B cell (primary cell): ENCODE measurements around the gene PSD. TPM values are rescaled to one million over a fixed set of nuclear protein-coding genes. Genes with fewer than 3 reads are reported as not detected.

Source experiments
- ATAC-seq: fragments of 200-7000 bp; cut with Tn5 transposase; one replicate; pipeline ENCODE4 v1.10.0; 2021; ENCODE audit warnings: low read depth, mild to moderate bottlenecking, moderate number of reproducible peaks, moderate library complexity
- CTCF ChIA-PET: fragments of 350-600 bp; sonication (Branson Sonifier 250); formaldehyde crosslinking; loops from one replicate; lab custom pipeline; 2021; ENCODE audit warnings: antibody characterized with exemption, inconsistent platforms; lab: Charles Lee
- POLR2A ChIA-PET: fragments of 350-600 bp; sonication (Branson Sonifier 250); formaldehyde crosslinking; loops from one replicate; lab custom pipeline; 2021; ENCODE audit warnings: antibody characterized with exemption; lab: Charles Lee
- DNase-seq: peaks from one replicate; pipeline ENCODE4 v3.0.0; 2013
- H2AFZ ChIP-seq: 2 replicates; pipeline ENCODE4 v1.6.1; 2012; ENCODE audit warnings: mild to moderate bottlenecking, low read depth, low read length; ENCODE audit not compliant: insufficient read depth, poor library complexity, severe bottlenecking
- H3K27ac ChIP-seq, 2 donors: 1 replicate in 1 of 2; 2 replicates in 1 of 2; pipeline ENCODE4 v1.5.1; 2012 to 2013; ENCODE audit warnings: low read length in 2 of 2, mild to moderate bottlenecking in 2 of 2, moderate library complexity in 1 of 2
- H3K27me3 ChIP-seq, 4 experiments: fragments of 200-600 bp in 1 of 4; sonication (generic) in 1 of 4; replicated peaks in 1 of 4; 1 replicate in 2 of 4; 2 replicates in 2 of 4; pipeline versions ENCODE4 v1.6.1 to v1.7.0; 2013 to 2016; ENCODE audit warnings: low read length in 3 of 4, mild to moderate bottlenecking in 2 of 4, mixed read lengths in 1 of 4, moderate library complexity in 1 of 4; ENCODE audit not compliant: insufficient read depth in 4 of 4, control insufficient read depth in 3 of 4; ENCODE audit errors: control extremely low read depth in 1 of 4
- H3K36me3 ChIP-seq, 2 experiments: replicated peaks in 1 of 2; 1 replicate in 1 of 2; 2 replicates in 1 of 2; pipeline versions ENCODE4 v1.6.1 to v1.7.1; 2013; ENCODE audit warnings: low read length in 1 of 2; ENCODE audit not compliant: insufficient read depth in 2 of 2, control insufficient read depth in 1 of 2; ENCODE audit errors: control extremely low read depth in 1 of 2, extremely low read depth in 1 of 2
- H3K4me1 ChIP-seq, 2 donors: fragments of 200-600 bp in 1 of 2; sonication (generic) in 1 of 2; 1 replicate in 1 of 2; 2 replicates in 1 of 2; pipeline versions ENCODE4 v1.5.1 to v1.6.1; 2013 to 2017; ENCODE audit warnings: low read length in 2 of 2; ENCODE audit not compliant: control insufficient read depth in 2 of 2, insufficient read depth in 2 of 2
- H3K4me2 ChIP-seq: replicated peaks from 2 replicates; pipeline ENCODE3; 2012; ENCODE audit warnings: mild to moderate bottlenecking, low read depth, low read length; ENCODE audit not compliant: poor library complexity, severe bottlenecking
- H3K4me3 ChIP-seq, 5 experiments: fragments of 200-600 bp in 1 of 5; sonication (generic) in 1 of 5; 1 replicate in 3 of 5; 2 replicates in 2 of 5; pipeline versions ENCODE4 v1.5.1 to v1.7.0; 2011 to 2016; ENCODE audit warnings: low read length in 4 of 5, mild to moderate bottlenecking in 4 of 5, low read depth in 2 of 5, control low read depth in 1 of 5, moderate library complexity in 1 of 5; ENCODE audit not compliant: insufficient read depth in 1 of 5; ENCODE audit errors: control extremely low read depth in 1 of 5, extremely low read depth in 1 of 5
- H3K79me2 ChIP-seq: fragments of 200-600 bp; sonication (generic); one replicate; pipeline ENCODE4 v1.6.0; 2016; ENCODE audit warnings: low read length; ENCODE audit not compliant: control insufficient read depth, insufficient read depth
- H3K9ac ChIP-seq: fragments of 200-600 bp; sonication (generic); 2 replicates; pipeline ENCODE4 v1.6.1; 2017; ENCODE audit warnings: mild to moderate bottlenecking, low read length, moderate library complexity
- H3K9me3 ChIP-seq, 3 donors: one replicate each; pipeline versions ENCODE4 v1.6.1 to v1.7.1; 2013; ENCODE audit warnings: low read length in 2 of 3; ENCODE audit not compliant: control insufficient read depth in 2 of 3, insufficient read depth in 1 of 3; ENCODE audit errors: control extremely low read depth in 1 of 3
- H4K20me1 ChIP-seq: 2 replicates; pipeline ENCODE4 v1.6.0; 2012; ENCODE audit warnings: mild to moderate bottlenecking, low read length; ENCODE audit not compliant: insufficient read depth, control insufficient read depth, poor library complexity, severe bottlenecking
- H3K27ac Mint-ChIP-seq: one replicate; pipeline ENCODE4 v1.8.0; 2021; ENCODE audit warnings: mixed read lengths
- H3K27me3 Mint-ChIP-seq: one replicate; pipeline ENCODE4 v1.8.0; 2021; ENCODE audit warnings: mixed read lengths
- H3K4me1 Mint-ChIP-seq: one replicate; pipeline ENCODE4 v1.8.0; 2021; ENCODE audit warnings: mixed read lengths
- H3K4me3 Mint-ChIP-seq: one replicate; pipeline ENCODE4 v1.8.0; 2021; ENCODE audit warnings: mixed read lengths
- H3K9me3 Mint-ChIP-seq: one replicate; pipeline ENCODE4 v1.8.0; 2022; ENCODE audit warnings: mixed read lengths; ENCODE audit not compliant: insufficient read depth
- EZH2 ChIP-seq: IDR thresholded peaks from 2 replicates; pipeline ENCODE4 v1.6.1; 2012; ENCODE audit warnings: borderline replicate concordance, low read depth, mild to moderate bottlenecking, moderate library complexity, low read length; ENCODE audit not compliant: insufficient read depth, poor library complexity, severe bottlenecking
- WGBS: methylation state at CpG from one replicate; pipeline ENCODE4 v1.1.5; 2013; ENCODE audit warnings: missing lambda C conversion rate; ENCODE audit not compliant: insufficient coverage; 5-methylcytosine and 5-hydroxymethylcytosine counted together
- intact Hi-C: fragments of 100-400 bp; cut with micrococcal nuclease; formaldehyde crosslinking; loops from one replicate; pipeline ENCODE4 v1.10.0; 2022
- polyA plus RNA-seq: library from polyadenylated mRNA; depleted of rRNA; stranded (reverse); fragments of >200 nt; gene quantifications from 2 replicates; pipeline ENCODE4 v1.2.3, GENCODE V29; 2012
- total RNA-seq, 2 donors: library from RNA; stranded (reverse); fragments of 120-200 nt in 1 of 2; gene quantifications; 1 replicate in 1 of 2; 2 replicates in 1 of 2; pipeline versions ENCODE4 v1.2.3 to v1.2.4, GENCODE V29; 2013 to 2022
- TF ChIP-seq, protein P1 (sequence below): fragments of 200-600 bp; IDR thresholded peaks from one replicate; pipeline ENCODE4 v1.8.0; 2022; ENCODE audit warnings: antibody characterized with exemption, mild to moderate bottlenecking

PSD gene
- total and polyA plus RNA-seq, 2 donors (not counting 1 experiment from before 2014, with no cell fraction given): 0.52 to 0.81 TPM

GRCh38 chr10:102376901-102377300 is 41.7 kb downstream of the PSD start:
- no peaks in the 10 kb centered on the region for H3K4me1 Mint-ChIP-seq
- H3K4me3 ChIP-seq: no peak overlapping the region
- no peaks in the 10 kb centered on the region for H4K20me1 ChIP-seq
- H3K27me3 Mint-ChIP-seq: no peaks in the 10 kb centered on the region
- H3K27ac Mint-ChIP-seq: no peak overlapping the region
- no peaks in the 10 kb centered on the region for H3K27me3 ChIP-seq
- peaks cover 0 to 63% of the 10 kb centered on the region in 2 experiments for H3K36me3 ChIP-seq
- no peak overlapping the region for H2AFZ ChIP-seq
- ChIA-PET CTCF (interaction anchor here (1.2 to 1.5 kb wide), 2 partner anchors 102 to 157 kb away, joined by 3 to 4 read pairs; no protein-coding TSS in a partner anchor), POLR2A (no interaction called here)
- no peak overlapping the region for H3K4me2 ChIP-seq
- DNase-seq: no peak
- H3K9me3 Mint-ChIP-seq: no peaks in the 10 kb centered on the region
- H3K9ac ChIP-seq: no peak overlapping the region
- intact Hi-C loops: no loop called here
- H3K4me1 ChIP-seq: no peaks in the 10 kb centered on the region
- 96% methylated on average over 9 of the region's 12 CpGs for WGBS
- no peaks in the 10 kb centered on the region for H3K79me2 ChIP-seq
- ATAC-seq: no peak
- no peak overlapping the region for H3K4me3 Mint-ChIP-seq
- TF ChIP-seq, protein P1, sequence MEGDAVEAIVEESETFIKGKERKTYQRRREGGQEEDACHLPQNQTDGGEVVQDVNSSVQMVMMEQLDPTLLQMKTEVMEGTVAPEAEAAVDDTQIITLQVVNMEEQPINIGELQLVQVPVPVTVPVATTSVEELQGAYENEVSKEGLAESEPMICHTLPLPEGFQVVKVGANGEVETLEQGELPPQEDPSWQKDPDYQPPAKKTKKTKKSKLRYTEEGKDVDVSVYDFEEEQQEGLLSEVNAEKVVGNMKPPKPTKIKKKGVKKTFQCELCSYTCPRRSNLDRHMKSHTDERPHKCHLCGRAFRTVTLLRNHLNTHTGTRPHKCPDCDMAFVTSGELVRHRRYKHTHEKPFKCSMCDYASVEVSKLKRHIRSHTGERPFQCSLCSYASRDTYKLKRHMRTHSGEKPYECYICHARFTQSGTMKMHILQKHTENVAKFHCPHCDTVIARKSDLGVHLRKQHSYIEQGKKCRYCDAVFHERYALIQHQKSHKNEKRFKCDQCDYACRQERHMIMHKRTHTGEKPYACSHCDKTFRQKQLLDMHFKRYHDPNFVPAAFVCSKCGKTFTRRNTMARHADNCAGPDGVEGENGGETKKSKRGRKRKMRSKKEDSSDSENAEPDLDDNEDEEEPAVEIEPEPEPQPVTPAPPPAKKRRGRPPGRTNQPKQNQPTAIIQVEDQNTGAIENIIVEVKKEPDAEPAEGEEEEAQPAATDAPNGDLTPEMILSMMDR: no peak
- TF ChIP-seq EZH2: no peak
- no peak overlapping the region for H3K27ac ChIP-seq
- no peaks in the 10 kb centered on the region for H3K9me3 ChIP-seq

DNA sequence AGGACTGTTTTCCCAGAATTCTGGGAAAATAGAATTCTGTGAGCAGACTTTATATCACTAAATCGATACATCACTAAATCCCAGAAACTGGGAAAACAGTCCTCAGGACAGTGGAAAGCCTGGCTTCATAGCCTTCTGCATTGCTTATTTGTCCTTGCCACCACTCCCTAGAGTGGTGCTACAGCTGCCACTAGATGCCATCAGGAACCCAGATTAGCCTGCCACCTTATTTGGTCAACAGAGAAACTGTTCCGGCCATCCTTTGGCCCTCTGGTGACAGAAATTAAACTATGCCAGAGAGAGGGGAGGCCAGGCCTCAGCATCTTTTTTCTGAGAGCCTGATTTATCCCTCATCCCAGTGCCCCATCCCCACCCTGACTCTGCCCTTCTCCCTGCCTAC is 42.7 kb downstream of the PSD start:
- no peak for ATAC-seq

More for the DNA sequence above, 42.7 kb downstream of the PSD start:
- H3K4me3 Mint-ChIP-seq: no peak overlapping the region
- no peak overlapping the region for H3K27ac Mint-ChIP-seq
- H3K4me2 ChIP-seq: no peak overlapping the region
- no peak overlapping the region for H3K4me3 ChIP-seq
- H3K9me3 ChIP-seq: no peaks in the 10 kb centered on the region
- intact Hi-C loops: no loop called here
- 93% methylated on average over 2 of the region's 2 CpGs for WGBS
- no peaks in the 10 kb centered on the region for H3K27me3 ChIP-seq
- no peaks in the 10 kb centered on the region for H4K20me1 ChIP-seq
- H3K36me3 ChIP-seq: peaks cover 1 to 63% of the 10 kb centered on the region in 2 experiments
- H3K9ac ChIP-seq: no peak overlapping the region
- DNase-seq: no peak
- H3K27ac ChIP-seq: no peak overlapping the region
- no peaks in the 10 kb centered on the region for H3K27me3 Mint-ChIP-seq
- H3K4me1 Mint-ChIP-seq: no peaks in the 10 kb centered on the region
- ChIA-PET CTCF (interaction anchor here (1.1 to 1.5 kb wide), 3 partner anchors 13 to 156 kb away, joined by 3 to 4 read pairs (median 4); no protein-coding TSS in a partner anchor), POLR2A (no interaction called here)
- H3K9me3 Mint-ChIP-seq: no peaks in the 10 kb centered on the region
- H3K79me2 ChIP-seq: no peaks in the 10 kb centered on the region
- no peaks in the 10 kb centered on the region for H3K4me1 ChIP-seq
- H2AFZ ChIP-seq: no peak overlapping the region
- TF ChIP-seq, protein P1: no peak
- TF ChIP-seq EZH2: no peak
